ENCODE measurements around the gene GUCY2D.
"Not testable (repeated sequence)": the region's sequence is repeated elsewhere in the genome, so short reads cannot be mapped to it uniquely, and the experiment has no call there.

Gene GUCY2D

DNA sequence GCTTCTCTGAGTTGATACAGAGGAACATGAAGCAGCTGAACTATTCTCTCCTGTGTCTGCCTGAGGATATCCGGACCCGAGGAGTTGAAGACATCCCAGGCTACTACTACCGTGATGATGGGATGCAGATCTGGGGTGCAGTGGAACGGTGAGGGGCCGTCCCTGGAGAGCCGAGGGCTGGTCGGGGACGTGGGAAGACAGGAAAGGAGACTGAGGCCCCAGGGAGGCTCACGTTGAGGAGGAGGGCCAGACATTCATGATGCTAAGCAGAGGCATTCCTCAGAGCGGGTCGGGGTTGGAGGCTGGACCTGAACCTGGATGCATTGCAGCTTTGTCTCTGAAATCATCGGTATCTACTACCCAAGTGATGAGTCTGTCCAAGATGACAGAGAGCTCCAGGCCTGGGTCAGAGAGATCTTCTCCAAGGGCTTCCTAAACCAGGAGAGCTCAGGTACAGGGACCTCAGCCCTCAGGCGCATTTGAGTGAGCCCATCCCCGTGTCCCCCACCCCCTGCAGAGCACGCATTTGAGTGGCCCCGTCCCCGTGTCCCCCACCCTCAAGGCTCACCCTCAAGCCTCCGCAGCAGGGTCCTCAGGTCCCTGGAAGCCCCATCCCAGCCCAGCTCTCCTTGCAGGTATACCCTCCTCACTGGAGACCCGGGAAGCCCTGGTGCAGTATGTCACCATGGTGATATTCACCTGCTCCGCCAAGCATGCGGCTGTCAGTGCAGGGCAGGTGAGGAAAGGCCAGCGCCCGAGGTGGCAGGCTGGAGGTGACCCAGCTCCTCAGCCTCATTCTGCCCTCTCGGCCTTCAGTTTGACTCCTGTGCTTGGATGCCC lies 44.7 kb downstream of the GUCY2D start:
- DNase-seq: no peak

DNA sequence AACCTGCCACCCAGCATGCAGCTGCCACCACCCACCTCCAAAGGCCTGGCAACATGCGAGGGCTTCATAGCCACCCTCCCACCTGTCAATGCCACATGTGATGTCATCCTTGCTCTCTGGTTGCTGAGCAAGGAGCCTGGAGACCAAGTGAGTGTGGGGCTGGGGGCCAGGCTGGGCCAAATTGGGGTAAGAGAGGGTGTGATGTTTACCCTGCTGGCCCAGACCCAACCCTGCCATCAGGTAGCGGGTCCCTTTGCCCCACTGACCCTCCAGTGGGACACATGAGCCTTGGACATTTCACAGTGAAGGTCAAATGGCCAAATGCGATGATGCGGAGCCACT lies 45.3 kb downstream of the GUCY2D start:
- DNase-seq: no peak

DNA sequence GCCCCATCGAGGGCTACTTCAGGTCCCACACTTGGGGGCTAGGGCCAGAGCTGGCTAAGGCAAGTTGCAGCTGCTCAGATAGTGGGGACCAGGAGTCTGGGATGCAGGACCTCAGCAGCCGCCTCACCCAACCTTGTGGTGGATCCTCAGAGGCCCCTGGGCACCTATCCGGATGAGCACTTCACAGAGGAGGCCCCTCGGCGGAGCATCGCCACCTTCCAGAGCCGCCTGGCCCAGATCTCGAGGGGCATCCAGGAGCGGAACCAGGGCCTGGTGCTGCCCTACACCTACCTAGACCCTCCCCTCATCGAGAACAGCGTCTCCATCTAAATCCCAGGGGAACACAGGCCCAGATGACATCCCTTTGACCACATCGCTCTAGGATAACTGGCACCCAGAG lies 45.8 kb downstream of the GUCY2D start:
- no peak for DNase-seq

DNA sequence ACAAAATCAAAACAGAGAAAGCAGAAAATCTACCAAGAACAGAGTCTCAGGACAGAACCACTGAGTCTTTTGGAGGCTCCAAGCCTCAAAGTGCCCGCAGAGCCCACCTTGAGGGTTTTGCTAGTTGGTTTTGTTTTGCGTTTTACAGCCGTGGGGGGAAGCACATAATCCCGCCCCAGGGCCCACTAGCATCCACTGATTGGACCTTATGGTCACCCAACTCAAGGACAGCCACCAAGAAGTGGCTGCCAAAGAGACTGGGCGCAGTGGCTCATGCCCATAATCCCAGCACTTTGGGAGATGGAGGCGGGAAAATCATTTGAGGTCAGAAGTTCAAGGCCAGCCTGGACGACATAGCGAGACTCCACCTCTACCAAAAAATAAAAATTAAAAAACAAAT lies 46.3 kb downstream of the GUCY2D start:
- DNase-seq: no peak

DNA sequence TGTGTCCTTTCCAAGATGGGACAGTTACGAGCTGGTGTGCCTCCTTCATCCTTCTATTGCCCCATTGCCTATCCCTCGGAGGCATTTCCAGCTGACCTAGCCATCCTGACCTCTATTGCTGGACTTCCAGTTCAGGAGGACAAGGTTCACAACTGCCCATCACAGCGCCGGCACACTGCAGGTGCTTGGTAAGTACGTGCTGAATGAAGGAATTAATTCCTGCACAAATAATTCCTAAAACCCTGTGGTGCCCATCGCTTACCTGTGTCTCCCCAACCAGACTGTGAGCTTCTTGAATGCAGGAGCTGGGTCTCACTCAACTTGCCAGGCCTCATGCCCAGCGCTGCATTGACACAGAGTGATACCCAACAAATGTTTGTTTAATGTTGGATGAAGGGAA lies 49.4 kb downstream of the GUCY2D start:
- DNase-seq: no peak

DNA sequence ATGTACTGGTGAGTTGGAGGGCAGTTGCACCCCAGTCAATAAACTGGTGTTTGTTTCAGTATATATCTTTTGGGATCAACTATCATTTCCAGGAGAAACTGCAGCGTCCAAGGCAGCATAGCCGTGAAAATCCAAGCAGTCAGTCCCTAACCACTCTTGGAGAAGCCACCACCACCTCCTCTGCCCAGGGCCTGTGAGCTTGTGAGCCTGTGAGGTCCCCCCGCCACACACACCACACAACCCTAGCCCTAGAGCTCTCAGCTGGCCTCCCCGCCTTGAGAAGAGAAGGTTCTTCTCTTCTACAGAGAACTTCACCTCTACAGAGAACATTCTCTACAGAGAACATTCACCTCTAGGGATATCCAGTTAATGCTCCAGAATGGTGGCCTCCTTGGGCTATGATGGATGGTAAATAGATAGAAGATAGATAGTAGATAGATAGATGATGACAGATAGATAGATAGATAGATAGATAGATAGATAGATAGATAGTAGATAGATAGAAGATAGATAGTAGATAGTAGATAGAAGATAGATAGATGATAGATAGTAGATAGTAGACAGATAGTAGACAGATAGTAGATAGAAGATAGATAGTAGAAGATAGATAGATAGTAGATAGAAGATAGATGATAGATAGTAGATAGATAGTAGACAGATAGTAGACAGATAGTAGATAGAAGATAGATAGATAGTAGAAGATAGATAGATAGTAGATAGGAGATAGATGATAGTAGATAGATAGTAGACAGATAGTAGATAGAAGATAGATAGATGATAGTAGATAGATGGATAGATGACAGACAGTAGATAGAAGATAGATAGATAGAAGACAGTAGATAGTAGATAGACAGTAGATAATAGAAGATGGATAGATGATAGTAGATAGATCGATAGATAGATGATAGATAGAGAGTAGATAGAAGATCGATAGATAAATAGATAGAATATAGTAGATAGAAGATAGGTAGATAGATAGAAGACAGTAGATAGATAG lies 50.1 kb downstream of the GUCY2D start:
- no peak for DNase-seq

DNA sequence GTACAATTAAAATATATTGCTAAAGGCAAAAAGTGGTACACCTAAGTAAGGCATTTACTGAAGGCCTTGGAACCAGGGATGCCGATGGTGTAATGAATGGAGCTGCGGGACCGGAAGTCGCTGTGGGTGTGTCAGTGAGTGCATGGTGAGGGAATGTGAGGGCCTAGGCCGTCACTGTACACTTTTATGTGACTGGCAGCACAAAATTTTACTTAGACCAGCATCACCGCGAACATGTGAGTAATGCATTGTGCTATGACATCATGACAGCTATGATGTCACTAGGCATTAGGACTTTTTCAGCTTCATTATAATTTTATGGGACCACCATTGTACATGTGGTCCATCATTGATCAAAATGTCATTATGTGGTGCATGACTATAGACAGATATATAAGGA lies 51.2 kb downstream of the GUCY2D start:
- DNase-seq: no peak

DNA sequence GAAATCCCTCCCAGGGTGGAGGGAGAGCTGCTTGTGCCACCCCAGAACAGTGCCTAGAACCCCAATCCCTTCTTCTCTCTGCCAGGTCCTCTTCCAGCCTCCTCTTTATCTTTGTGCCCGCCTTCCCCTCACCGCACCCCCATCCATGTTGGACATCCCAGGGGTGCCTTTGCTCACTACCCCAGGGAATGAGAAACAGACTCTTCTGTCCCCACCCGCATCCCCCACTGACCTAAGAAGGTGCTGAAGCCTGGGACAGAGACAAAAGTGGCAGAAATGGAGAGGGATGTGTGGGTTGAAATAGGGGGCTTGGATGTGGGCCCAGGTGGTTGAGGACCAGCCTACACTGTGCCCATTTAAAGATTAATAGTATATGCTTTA lies 53.4 kb downstream of the GUCY2D start:
- DNase-seq: no peak

DNA sequence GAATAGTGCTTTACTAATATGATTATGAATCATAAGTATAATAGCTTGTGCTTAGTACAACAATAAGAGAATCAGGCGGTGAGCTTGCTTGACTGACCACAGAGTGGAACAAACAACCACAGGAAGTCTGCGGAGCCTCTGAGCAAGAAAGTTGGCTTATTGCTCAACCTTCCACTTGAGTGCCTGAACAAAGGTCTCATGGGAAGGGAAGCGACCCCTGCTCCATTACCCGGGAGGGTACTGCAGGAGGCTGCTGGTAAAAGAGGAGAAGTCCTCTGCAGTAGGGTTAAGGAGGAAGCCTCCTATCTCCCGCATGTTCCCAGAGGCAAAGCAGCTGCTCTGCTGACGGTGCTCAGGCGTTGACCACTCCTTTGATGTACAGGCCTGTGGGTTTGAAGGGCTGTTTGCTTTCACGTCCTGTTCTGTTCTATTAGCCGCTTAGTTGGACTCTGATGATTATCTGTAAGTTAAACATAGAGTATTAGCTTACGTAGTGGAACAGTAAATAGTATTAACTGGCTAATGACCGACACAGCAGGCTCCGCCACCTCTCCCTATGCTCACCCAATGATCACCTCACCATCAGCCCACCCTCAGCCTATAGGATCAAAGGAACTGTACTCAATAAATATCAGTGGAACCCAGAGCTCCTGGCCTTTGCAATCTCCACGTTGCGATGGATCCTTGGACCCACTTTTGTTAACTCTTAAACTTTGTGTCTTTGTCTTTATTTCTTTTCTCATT lies 54.0 kb downstream of the GUCY2D start:
- DNase-seq: peak; percentile 93

DNA sequence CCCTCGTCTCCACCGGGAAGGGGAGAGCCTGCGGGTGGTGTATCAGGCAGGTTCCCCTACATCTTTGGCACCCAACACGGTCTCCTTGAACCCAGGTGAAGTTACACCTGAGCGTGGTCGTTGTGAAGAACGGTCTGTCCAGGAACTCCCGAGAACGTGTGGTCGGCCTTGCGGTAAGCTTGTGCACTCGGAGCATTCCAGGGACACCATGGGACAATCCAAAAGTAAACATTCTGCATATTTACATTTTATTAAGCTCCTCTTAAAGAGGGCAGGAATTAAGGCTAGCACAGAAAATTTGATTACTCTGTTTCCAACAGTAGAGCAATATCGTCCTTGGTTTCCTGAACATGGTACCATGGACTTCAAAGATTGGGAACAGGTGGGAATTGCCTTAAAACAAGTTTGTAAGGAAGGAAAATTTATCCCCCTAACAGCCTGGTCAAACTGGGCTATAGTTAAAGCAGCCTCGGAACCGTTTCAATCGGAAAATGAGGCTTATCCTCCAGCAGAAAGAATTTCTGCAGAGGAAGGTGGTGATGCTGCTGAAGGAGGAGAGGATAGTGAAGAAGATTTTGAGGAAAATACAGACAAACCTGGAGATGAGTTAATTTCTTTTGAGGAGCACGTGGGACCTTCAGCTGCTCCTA lies 54.7 kb downstream of the GUCY2D start:
- DNase-seq: no peak

DNA sequence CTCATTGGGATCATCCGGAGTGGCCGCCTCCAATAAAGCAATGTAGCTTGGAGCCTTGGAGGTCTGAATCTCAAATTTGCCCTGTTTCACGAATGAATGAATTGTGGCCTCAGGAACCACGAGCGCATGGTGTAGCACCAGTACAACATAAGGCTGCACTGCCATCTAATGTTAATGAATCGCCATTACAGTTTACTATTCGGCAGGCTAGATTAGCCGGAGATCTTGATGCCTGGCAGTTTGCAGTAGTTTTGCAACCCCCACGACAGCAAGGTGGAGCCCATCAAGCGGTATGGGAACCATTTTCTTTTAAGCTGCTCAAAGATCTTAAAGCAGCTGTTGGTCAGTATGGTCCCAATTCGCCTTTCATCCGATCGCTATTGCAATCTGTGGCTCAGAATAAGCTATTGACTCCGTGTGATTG lies 55.3 kb downstream of the GUCY2D start:
- DNase-seq: peak; percentile 83

DNA sequence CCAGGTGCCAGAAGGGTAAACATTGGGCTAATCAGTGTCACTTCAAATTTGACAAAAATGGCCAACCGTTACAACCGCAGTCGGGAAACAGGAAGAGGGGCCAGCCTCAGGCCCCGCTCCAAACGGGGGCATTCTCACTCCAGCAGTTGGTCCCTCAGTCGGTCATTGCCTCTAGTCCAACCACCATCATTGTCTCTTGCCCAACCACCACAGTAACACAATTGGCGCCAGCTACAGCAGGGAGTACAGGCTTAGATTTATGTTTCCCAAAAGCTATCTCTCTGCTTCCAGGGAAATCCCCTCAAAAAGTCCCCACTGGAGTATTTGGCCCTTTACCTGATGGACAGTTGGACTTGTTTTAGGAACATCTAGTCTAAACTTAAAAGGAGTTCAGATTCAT lies 56.7 kb downstream of the GUCY2D start:
- no peak for DNase-seq

DNA sequence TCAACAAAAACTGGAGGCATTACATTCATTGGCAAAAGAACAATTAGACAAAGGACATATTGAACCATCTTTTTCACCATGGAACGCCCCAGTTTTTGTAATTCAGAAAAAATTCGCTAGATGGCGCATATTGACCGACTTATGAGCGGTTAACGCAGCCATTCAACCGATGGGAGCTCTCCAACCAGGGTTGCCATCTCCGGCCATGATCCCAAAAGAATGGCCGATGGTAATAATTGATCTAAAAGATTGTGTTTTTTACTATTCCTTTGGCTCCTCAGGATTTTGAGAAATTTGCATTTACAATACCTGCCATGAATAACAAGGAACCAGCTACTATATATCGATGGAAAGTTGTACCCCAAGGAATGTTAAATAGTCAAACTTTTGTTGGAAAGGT lies 57.9 kb downstream of the GUCY2D start:
- DNase-seq: peak; percentile 77

DNA sequence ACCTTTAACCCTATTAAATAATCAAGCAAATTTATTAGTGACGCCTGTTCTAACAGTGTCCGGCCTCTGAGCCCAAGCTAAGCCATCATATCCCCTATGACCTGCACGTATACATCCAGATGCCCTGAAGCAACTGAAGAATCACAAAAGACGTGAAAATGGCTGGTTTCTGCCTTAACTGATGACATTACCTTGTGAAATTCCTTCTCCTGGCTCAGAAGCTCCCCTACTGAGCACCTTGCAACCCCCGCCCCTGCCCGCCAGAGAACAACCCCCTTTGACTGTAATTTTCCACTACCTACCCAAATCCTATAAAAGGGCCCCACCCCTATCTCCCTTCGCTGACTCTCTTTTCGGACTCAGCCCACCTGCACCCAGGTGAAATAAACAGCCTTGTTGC lies 59.4 kb downstream of the GUCY2D start:
- DNase-seq: not testable (repeated sequence)

DNA sequence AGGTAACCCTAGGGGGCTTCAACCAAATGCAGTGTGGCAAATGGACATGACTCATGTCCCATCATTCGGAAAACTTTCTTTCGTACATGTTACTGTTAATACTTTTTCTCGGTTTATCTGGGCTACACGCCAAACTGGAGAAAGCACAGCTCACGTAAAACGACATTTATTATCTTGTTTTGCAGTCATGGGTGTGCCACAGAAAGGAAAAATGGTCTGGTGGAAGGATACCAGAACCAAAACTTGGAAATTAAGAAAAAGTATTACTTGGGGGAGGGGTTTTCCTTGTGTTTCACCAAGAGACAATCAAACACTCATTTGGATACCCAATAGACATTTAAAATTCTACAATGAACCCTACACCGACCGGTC lies 60.0 kb downstream of the GUCY2D start:
- no peak for DNase-seq

DNA sequence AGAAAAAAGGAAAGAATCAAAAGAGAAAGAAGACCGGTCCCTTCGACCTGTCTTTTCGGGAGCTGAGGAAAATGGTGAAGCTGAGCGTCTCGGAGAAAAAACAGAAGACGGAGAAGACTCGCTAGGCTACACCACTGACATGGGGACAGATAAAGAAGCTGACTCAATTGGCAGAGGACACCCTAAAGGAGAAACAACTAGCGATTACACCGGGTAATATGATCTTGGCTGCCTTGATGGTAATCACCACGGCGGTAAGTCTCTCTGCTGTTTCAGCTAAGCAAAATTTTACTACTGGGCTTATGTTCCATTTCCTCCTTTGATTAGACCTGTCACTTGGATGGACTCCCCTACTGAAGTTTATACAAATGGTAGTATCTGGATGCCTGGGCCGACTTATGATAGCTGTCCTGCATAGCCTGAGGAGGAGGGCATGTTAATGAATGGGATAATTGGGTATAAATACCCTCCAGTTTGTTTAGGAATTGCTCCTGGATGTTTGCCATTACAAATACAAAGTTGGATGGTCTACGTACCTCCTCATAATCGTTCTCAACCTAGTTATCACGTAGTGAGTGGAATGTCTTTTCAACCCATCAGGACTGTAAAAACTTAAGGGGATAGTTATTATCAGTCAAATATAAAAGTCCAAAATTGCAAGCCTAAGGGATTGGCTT lies 60.5 kb downstream of the GUCY2D start:
- DNase-seq: no peak

DNA sequence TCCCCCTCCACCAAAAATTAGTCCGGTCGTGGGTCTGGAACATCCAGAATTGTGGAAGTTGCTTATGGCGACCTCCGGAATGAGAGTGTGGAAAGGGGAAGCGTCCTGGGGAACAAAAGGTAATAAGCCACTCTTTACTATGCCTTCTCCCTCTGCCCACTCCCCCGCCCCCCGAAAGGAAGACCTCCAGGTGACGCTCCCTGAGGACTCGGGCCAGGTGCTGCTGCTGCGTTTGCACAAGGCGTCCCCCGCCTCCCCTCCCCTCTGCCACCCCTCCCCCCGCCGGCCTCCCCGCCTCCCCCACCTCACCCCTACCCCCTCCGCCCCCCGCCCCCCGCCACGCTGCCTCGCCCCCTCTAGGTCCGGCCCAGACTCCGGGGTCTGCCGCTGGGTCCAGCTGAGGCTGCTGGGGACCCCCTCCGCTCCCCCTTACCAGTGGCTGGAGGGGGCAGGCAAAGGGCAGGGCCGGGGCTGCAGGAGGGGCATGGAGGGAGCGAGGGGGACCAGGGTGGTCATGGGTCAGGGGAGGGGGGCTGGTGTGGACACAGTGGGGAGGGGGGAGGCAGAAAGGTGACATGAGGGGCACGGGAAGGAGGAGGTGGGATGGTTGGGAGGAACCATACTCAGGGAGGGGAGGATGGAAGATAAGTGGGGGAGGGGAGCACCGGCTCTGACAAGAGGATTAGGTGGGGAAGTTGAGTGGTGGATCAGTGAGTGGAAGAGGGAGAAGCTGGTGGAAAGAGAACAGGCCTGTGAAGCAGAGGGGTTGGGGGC lies 61.5 kb downstream of the GUCY2D start:
- no peak for DNase-seq

DNA sequence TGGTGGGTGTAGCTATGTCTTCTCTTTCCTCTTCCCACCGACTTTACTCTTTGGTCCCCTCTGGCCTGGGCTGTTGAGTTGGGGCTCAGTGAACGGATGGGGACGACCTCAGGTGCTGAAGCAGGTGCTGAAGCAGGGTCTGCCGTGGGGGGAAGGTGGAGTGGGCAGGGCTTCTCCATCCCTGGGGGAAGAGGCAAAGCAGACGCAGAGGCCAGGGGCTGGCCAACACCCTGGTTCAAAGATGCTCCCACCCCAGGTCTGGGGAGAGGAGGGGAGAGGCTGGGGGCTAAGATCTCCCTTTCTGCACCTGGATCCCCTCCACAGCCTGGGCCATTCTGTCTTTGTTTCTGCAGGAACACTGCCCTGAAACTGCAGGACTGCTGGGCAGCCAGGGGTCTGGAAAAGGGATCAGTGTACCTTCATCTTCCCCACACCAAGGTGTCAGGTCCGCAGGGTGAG lies 62.2 kb downstream of the GUCY2D start:
- no peak for DNase-seq

DNA sequence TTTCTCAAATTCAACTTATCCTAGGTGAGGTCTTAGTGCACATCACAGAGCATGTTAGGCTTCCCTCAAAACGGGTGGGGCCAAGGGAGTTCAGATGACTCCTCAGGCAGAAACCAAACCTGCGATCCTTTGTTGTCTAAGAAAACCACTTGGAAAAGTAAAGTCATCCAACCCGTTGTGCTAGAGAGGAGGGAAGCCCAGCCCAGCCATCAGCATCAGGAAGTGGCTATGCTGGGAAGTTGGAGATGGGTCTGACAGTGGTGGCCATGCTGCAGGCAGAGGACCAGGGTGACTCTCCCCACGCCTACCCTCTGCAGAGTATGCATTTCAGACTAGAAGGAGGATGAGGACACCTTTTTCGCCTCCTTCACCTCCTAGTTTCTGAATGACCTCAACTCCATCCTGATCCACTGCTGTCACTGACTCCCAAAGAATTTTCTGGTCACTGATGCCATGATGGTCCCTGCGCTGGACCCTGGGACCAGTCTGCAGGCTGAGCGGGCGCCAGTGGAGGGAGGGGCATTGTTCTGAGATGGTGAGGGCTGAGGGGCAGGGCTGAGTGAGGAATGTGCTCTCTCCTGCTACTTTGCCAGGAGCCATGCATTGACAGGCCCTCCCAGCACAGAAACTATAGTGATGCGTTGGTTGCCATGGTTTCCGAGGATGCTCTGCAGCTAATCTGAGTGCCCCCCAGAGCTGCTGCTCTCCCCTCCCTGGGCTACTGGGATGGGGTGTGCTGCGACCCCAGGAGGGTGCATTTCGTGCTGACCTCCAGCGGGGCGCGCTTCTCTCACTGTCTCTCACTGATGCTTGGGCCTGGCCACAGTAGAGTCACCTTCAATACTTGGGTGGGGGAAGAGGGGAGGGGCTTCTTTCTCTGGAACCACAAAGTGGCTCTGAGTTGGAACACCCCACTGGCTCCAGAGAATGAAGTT lies 64.7 kb downstream of the GUCY2D start:
- no peak for DNase-seq

DNA sequence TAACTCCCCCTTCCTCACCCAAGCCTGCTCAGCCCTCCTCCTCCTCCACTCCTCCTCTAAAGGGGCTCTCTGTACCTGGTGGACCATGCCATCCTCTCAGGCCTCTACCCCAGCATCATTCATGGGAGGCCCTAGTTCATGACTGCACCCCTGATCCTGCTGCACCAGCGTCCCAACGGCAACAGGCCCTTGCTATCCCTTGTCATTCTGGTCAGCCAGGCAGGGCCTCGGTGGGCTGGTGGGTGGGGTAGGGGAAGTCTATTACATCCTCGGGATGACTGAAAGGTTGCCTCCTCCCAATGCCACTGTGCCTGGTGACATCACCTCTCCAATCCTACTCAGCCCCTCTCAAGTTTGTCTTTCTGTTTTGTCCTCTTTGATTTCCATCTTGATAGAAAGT lies 65.4 kb downstream of the GUCY2D start:
- peak; percentile 36 for DNase-seq
